Thymus (tissue), 11 donors: ENCODE results near the gene MYMX. TPM values are rescaled to one million over a fixed set of nuclear protein-coding genes. Genes with fewer than 3 reads are reported as not detected.
"Not testable (repeated sequence)": the region's sequence is repeated elsewhere in the genome, so short reads cannot be mapped to it uniquely, and the experiment has no call there.

Experiments used
- DNase-seq, 9 donors: peaks; one replicate each; pipeline ENCODE4 v3.0.0-alpha.2; 2013; ENCODE audit warnings: low spot score in 9 of 9, low read depth in 6 of 9, missing footprints in 1 of 9
- H3K27ac ChIP-seq, 2 donors: one replicate each; pipeline ENCODE4 v1.5.1; 2013; ENCODE audit warnings: control low read depth in 1 of 2, low read depth in 1 of 2, low read length in 1 of 2, mild to moderate bottlenecking in 1 of 2, moderate library complexity in 1 of 2
- H3K27me3 ChIP-seq, 2 donors: one replicate each; pipeline ENCODE4 v1.5.1; 2013; ENCODE audit warnings: low read length in 1 of 2; ENCODE audit not compliant: control insufficient read depth in 2 of 2, insufficient read depth in 1 of 2
- H3K36me3 ChIP-seq, 2 donors: one replicate each; pipeline ENCODE4 v1.5.1; 2013; ENCODE audit warnings: low read length in 1 of 2, mild to moderate bottlenecking in 1 of 2, moderate library complexity in 1 of 2; ENCODE audit not compliant: control insufficient read depth in 2 of 2, insufficient read depth in 2 of 2
- H3K4me1 ChIP-seq, 2 donors: one replicate each; pipeline ENCODE4 v1.5.1; 2013; ENCODE audit warnings: low read length in 2 of 2; ENCODE audit not compliant: control insufficient read depth in 2 of 2, insufficient read depth in 2 of 2
- H3K4me3 ChIP-seq, 2 donors: one replicate each; pipeline ENCODE4 v1.5.1; 2013; ENCODE audit warnings: low read length in 2 of 2, control low read depth in 1 of 2, mild to moderate bottlenecking in 1 of 2
- H3K9me3 ChIP-seq, 2 donors: one replicate each; pipeline ENCODE4 v1.5.1; 2013; ENCODE audit warnings: low read length in 1 of 2, mild to moderate bottlenecking in 1 of 2; ENCODE audit not compliant: control insufficient read depth in 2 of 2, insufficient read depth in 1 of 2
- WGBS: extraction: QIAGEN DNeasy Blood & Tissue Kit; methylation state at CpG from one replicate; pipeline ENCODE4 v1.1.7; 2013; 5-methylcytosine and 5-hydroxymethylcytosine counted together
- polyA plus RNA-seq: library from polyadenylated mRNA; stranded (reverse); fragments of 200-250 nt; gene quantifications from one replicate; pipeline ENCODE4 v1.2.3, GENCODE V29; 2013
- total RNA-seq: library from RNA; stranded (reverse); fragments of 120-200 nt; gene quantifications from one replicate; pipeline ENCODE4 v1.2.4, GENCODE V29; 2013
- donor health status: healthy.

MYMX gene
- total and polyA plus RNA-seq, 2 donors, result 0.80 to 1.7 TPM

- H3K9me3 ChIP-seq, result peaks cover 0 to 1% of the 10 kb centered on the region in 2 donors
- peaks cover 7 to 26% of the 10 kb centered on the region in 2 donors for H3K4me1 ChIP-seq
- H3K4me3 ChIP-seq, result no peak overlapping the region
- no peaks in the 10 kb centered on the region for H3K36me3 ChIP-seq
- H3K27me3 ChIP-seq, result no peaks in the 10 kb centered on the region
- WGBS, result 19% methylated on average over 24 of the region's 24 CpGs
- no peak for DNase-seq
- H3K27ac ChIP-seq, result no peak overlapping the region
These were observed 39.8 kb upstream of the MYMX start for GRCh38 chr6:44176762-44177509.

- Histone ChIP-seq H3K27me3 (no peaks in the 10 kb centered on the region), H3K36me3 (no peaks in the 10 kb centered on the region), H3K4me1 (peaks cover 7 to 18% of the 10 kb centered on the region in 2 donors), H3K9me3 (no peaks in the 10 kb centered on the region), H3K4me3 (no peak overlapping the region), H3K27ac (no peak overlapping the region)
- no peak for DNase-seq
- WGBS, result 98% methylated on average over 13 of the region's 13 CpGs
These were observed 38.9 kb upstream of the MYMX start for GRCh38 chr6:44177691-44178423.

DNA sequence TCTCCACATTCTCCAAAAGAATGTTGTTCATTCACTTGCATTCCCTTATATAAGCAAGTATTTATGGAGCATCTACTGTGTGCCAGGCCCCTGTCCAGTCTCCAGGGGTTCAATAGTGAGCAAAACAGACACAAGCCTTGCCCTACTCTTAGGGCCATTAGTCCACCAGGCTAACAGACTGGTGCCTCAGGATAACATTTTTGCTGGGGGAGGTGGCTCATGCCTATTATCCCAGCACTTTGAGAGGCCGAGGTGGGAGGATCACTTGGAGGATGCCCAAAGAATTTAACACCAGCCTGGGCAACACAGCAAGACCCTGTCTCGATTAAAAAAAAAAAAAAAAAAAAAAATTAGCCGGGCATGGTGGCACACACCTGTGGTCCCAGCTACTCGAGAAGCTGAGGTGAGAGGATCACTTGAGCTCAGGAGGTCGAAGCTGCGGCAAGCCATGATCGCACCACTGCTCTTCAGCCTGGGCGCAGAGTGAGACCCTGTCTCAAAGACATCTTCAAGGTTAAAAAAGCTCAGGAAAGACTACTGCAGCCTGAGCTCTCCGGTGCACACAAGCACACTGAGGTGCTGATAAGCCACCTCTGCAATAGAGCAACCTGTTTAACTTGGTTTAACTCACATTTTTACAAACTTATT is 38.2 kb upstream of the MYMX start:
- no peak overlapping the region for H3K4me3 ChIP-seq
- 96% methylated on average over 9 of the region's 9 CpGs for WGBS
- peaks cover 7 to 14% of the 10 kb centered on the region in 2 donors for H3K4me1 ChIP-seq
- H3K9me3 ChIP-seq, result no peaks in the 10 kb centered on the region
- no peaks in the 10 kb centered on the region for H3K36me3 ChIP-seq
- DNase-seq, result no peak
- H3K27ac ChIP-seq, result no peak overlapping the region
- H3K27me3 ChIP-seq, result no peaks in the 10 kb centered on the region

GRCh38 chr6:44179072-44179536 is 37.6 kb upstream of the MYMX start:
- H3K27me3 ChIP-seq, result no peaks in the 10 kb centered on the region
- no peaks in the 10 kb centered on the region for H3K9me3 ChIP-seq
- 92% methylated on average over 4 of the region's 4 CpGs for WGBS
- H3K27ac ChIP-seq, result no peak overlapping the region
- peaks cover 7 to 14% of the 10 kb centered on the region in 2 donors for H3K4me1 ChIP-seq
- H3K4me3 ChIP-seq, result no peak overlapping the region
- no peaks in the 10 kb centered on the region for H3K36me3 ChIP-seq
- DNase-seq, result no peak

- H3K27me3 ChIP-seq, result no peaks in the 10 kb centered on the region
- WGBS, result 98% methylated on average over 7 of the region's 7 CpGs
- H3K36me3 ChIP-seq, result no peaks in the 10 kb centered on the region
- no peak overlapping the region for H3K4me3 ChIP-seq
- H3K9me3 ChIP-seq, result no peaks in the 10 kb centered on the region
- no peak for DNase-seq
- H3K4me1 ChIP-seq, result peaks cover 7 to 14% of the 10 kb centered on the region in 2 donors
- H3K27ac ChIP-seq, result no peak overlapping the region
These were observed 37.1 kb upstream of the MYMX start for GRCh38 chr6:44179648-44180047.

GRCh38 chr6:44180406-44180805 is 36.3 kb upstream of the MYMX start:
- H3K4me1 ChIP-seq, result peaks cover 7 to 16% of the 10 kb centered on the region in 2 donors
- no peaks in the 10 kb centered on the region for H3K27me3 ChIP-seq
- no peaks in the 10 kb centered on the region for H3K36me3 ChIP-seq
- no peaks in the 10 kb centered on the region for H3K9me3 ChIP-seq
- DNase-seq, result no peak
- no peak overlapping the region for H3K4me3 ChIP-seq
- WGBS, result 93% methylated on average over 4 of the region's 4 CpGs
- H3K27ac ChIP-seq, result no peak overlapping the region

DNA sequence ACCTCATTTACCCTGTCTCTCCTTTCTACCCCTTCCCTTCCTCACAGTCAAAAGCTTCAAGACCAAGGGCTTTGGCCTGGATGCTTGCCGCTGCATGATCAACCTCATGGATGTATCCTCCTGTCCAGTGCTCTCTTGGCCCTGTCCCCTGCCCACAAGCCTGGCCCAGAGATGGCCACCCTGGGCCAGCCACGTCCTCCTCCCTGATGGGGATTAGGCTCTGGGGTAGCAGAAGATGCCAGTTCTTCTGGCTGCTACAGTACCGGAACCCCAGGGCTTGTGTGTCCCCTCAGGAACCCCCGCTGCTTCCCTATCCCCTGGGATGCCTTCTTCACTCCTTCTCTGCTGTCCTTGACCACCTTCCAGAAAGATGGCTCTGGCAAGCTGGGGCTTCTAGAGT is 35.8 kb upstream of the MYMX start:
- no peak for DNase-seq
- WGBS, result over 99% methylated on average over 4 of the region's 4 CpGs
- no peaks in the 10 kb centered on the region for H3K9me3 ChIP-seq
- H3K36me3 ChIP-seq, result no peaks in the 10 kb centered on the region
- H3K4me1 ChIP-seq, result peaks cover 7 to 20% of the 10 kb centered on the region in 2 donors
- H3K27me3 ChIP-seq, result no peaks in the 10 kb centered on the region
- no peak overlapping the region for H3K27ac ChIP-seq
- H3K4me3 ChIP-seq, result no peak overlapping the region

- H3K4me1 ChIP-seq, result peaks cover 6 to 18% of the 10 kb centered on the region in 2 donors
- H3K4me3 ChIP-seq, H3K27me3 ChIP-seq, H3K36me3 ChIP-seq, H3K27ac ChIP-seq, H3K9me3 ChIP-seq, DNase-seq: not testable (repeated sequence)
These were observed 34.9 kb upstream of the MYMX start for GRCh38 chr6:44181784-44182183.

- no peak for DNase-seq
- Histone ChIP-seq H3K4me1 (peaks cover 2 to 13% of the 10 kb centered on the region in 2 donors), H3K27ac (no peak overlapping the region), H3K9me3 (no peaks in the 10 kb centered on the region), H3K36me3 (no peaks in the 10 kb centered on the region), H3K4me3 (no peak overlapping the region), H3K27me3 (no peaks in the 10 kb centered on the region)
- WGBS, result 98% methylated on average over 4 of the region's 4 CpGs
These were observed 33.8 kb upstream of the MYMX start for GRCh38 chr6:44182911-44183390.
